ENCODE data around the gene PRRC2B. TPM values are rescaled to one million over a fixed set of nuclear protein-coding genes. Genes with fewer than 3 reads are reported as not detected.

Gene PRRC2B
- total and polyA plus RNA-seq, 10 donors = 23.3 to 235 (median 180) TPM

DNA sequence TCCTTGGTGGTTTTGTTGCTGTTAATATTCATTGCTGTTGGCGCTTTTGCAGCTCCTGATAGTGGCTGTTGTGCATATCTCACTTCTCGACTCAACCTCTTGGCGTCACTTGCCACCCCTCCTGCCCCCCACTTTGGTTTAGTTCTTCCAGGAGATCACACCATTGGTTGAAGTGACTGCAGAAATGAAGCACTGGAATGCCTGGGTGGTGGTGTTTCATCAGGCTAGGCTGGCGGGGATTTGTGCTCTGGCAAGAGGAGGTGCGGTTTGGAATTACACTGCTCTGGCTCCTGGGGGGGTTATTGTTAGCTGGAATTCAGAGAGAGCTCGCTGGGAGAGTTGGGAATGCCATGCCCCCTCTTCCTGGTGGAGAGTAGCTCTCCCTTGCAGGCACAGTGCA is 11.5 kb downstream of the PRRC2B start:
- intact Hi-C loops (cut with DNase I; ENCODE audit: low total_unique reads) = no loop called here
- Histone ChIP-seq H3K9me3 (no peaks in the 10 kb centered on the region), H3K4me1 (peaks cover 86 to 100% (median 99%) of the 10 kb centered on the region in 6 donors), H3K27me3 (replicated peaks in 1 of 7) (no peaks in the 10 kb centered on the region), H3K36me3 (peaks cover 0 to 11% (median 0%) of the 10 kb centered on the region in 6 donors), H3K27ac (peak overlapping the region in 5 of 8 donors; percentile 7 to 76 (median 61)), H3K4me3 (peak overlapping the region in 1 of 8 donors; percentile 51)
- DNase-seq = no peak
- TF ChIP-seq POLR2AphosphoS5 (IDR thresholded peaks at IDR 0.05) = no peak
- no peak for TF ChIP-seq POLR2A (IDR thresholded peaks at IDR 0.05)
- TF ChIP-seq, protein P1, sequence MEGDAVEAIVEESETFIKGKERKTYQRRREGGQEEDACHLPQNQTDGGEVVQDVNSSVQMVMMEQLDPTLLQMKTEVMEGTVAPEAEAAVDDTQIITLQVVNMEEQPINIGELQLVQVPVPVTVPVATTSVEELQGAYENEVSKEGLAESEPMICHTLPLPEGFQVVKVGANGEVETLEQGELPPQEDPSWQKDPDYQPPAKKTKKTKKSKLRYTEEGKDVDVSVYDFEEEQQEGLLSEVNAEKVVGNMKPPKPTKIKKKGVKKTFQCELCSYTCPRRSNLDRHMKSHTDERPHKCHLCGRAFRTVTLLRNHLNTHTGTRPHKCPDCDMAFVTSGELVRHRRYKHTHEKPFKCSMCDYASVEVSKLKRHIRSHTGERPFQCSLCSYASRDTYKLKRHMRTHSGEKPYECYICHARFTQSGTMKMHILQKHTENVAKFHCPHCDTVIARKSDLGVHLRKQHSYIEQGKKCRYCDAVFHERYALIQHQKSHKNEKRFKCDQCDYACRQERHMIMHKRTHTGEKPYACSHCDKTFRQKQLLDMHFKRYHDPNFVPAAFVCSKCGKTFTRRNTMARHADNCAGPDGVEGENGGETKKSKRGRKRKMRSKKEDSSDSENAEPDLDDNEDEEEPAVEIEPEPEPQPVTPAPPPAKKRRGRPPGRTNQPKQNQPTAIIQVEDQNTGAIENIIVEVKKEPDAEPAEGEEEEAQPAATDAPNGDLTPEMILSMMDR (IDR thresholded peaks at IDR 0.05 in 8 of 11, conservative IDR thresholded peaks at IDR 0.05 in 3 of 11) = no peak
- WGBS, 5 donors = 59 to 77% (median 69%) methylated on average over 6 of the region's 6 CpGs

DNA sequence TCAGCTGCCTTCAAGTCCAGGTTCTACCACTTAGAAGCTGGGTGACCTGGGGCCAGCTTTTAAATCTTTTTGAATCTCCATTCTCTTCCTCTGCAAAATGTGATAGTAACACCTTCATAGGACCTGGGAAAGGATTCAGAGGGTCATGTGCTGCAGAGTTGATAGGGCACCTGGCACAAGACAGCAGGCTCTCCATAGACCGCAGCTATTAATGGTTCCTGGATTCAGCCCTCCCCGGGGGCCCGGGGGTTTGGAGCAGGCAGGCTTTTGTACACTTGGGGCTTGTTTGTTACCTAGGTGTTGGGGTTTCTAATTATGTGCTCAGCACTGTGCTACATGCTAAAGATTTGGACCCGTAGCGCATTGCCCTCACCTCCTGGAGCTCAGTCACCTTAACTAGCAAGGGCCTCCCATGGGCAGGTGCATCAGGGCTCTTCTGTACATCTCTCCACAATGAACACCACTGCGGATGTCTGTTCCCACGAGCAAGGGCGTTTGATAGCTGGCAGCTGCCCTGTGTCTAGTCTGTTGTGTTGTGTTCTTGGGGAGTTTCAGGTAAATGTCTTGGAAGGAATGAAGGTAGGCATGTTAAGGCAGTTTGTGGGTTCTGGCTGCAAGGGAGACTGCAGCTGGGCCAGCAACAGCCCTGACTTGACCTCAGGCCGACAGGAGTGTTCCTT is 12.1 kb downstream of the PRRC2B start:
- intact Hi-C loops (cut with DNase I; ENCODE audit: low total_unique reads) = no loop called here
- TF ChIP-seq POLR2AphosphoS5 (IDR thresholded peaks at IDR 0.05) (no peak), POLR2A (IDR thresholded peaks at IDR 0.05) (no peak)
- TF ChIP-seq, protein P1 (IDR thresholded peaks at IDR 0.05 in 8 of 11, conservative IDR thresholded peaks at IDR 0.05 in 3 of 11) = no peak
- no peak for DNase-seq
- H3K4me1 ChIP-seq = peaks cover 86 to 100% (median 100%) of the 10 kb centered on the region in 6 donors
- peak overlapping the region in 6 of 8 donors; percentile 49 to 76 (median 60) for H3K27ac ChIP-seq
- H3K4me3 ChIP-seq = peak overlapping the region in 4 of 8 donors; percentile 1 to 51 (median 11)
- WGBS, 5 donors = 47 to 63% (median 56%) methylated on average over 7 to 9 of the region's 9 CpGs
- H3K9me3 ChIP-seq = no peaks in the 10 kb centered on the region
- H3K36me3 ChIP-seq = peaks cover 0 to 11% (median 0%) of the 10 kb centered on the region in 6 donors
- no peaks in the 10 kb centered on the region for H3K27me3 ChIP-seq (replicated peaks in 1 of 7)

DNA sequence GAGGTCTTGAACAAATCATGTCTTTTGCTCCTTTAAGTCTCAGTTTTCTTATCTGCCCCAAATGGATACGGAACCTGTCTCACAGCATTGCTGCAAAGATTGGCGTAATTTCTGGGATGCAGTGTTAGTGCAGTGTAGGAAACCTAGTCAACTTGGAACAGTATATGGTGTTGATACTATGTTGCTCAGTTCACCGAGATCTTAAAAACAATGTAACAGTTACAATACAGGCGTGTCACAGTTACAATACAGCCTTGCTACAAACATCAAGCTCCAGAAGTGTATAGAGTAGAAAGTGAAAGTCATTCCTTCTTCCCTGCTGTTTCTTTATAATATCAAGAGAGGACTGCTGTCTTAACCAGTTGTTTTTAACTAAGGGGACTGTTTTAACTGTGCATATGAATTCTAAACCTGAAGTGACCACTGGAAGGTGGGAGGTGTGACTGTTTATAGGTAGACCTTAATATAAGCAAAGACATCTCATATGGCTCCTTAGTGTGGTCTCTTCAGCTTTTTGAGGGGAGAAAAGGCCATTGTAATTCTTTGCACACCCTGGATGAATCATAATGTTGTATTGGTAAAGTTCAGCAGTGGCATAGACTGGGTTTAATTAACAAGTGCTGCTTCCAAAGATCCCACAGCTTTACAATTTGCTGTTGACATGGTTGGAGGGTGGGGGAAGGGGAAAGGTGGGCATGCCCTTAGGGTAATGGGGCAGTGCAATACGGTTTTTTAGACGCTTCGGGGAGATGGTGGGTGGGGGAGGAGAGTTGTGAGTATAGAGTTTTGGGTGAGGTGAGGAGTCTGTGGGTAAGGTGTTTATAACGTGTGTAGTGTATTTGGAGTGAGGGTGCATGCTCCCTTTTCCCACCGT is 12.9 kb downstream of the PRRC2B start:
- H3K4me3 ChIP-seq = peak overlapping the region in 6 of 8 donors; percentile 1 to 51 (median 8)
- H3K27ac ChIP-seq = peak overlapping the region in 7 of 8 donors; percentile 17 to 76 (median 58)
- no peak for DNase-seq
- TF ChIP-seq POLR2AphosphoS5 (IDR thresholded peaks at IDR 0.05) (no peak), POLR2A (IDR thresholded peaks at IDR 0.05) (no peak)
- TF ChIP-seq, protein P1 (IDR thresholded peaks at IDR 0.05 in 8 of 11, conservative IDR thresholded peaks at IDR 0.05 in 3 of 11) = no peak
- WGBS, 5 donors = 35 to 51% (median 44%) methylated on average over 8 to 9 of the region's 9 CpGs
- peaks cover 0 to 9% (median 0%) of the 10 kb centered on the region in 6 donors for H3K36me3 ChIP-seq
- H3K27me3 ChIP-seq (replicated peaks in 1 of 7) = no peaks in the 10 kb centered on the region
- intact Hi-C loops (cut with DNase I; ENCODE audit: low total_unique reads) = no loop called here
- peaks cover 90 to 100% (median 99%) of the 10 kb centered on the region in 6 donors for H3K4me1 ChIP-seq
- H3K9me3 ChIP-seq = no peaks in the 10 kb centered on the region

Measured in spleen (tissue), 11 donors.